Ascending aorta (tissue), 2 donors: Measurements from ENCODE around the gene GRIA3. TPM values are rescaled to one million over a fixed set of nuclear protein-coding genes. Genes with fewer than 3 reads are reported as not detected.
"Not testable (repeated sequence)": the region's sequence is repeated elsewhere in the genome, so short reads cannot be mapped to it uniquely, and the experiment has no call there.

ENCODE experiments used
- DNase-seq, 2 donors: peaks; one replicate each; pipeline ENCODE4 v3.0.0-alpha.2; 2019; ENCODE audit warnings: low spot score in 2 of 2
- H3K27ac ChIP-seq, 2 donors: fragments of 200-600 bp; sonication (generic); one replicate each; pipeline ENCODE4 v1.5.1; 2016 to 2017; ENCODE audit warnings: mild to moderate bottlenecking in 1 of 2
- H3K27me3 ChIP-seq: fragments of 200-600 bp; sonication (generic); one replicate; pipeline ENCODE4 v1.5.1; 2017
- H3K36me3 ChIP-seq, 2 donors: fragments of 200-600 bp; sonication (generic); one replicate each; pipeline ENCODE4 v1.5.1; 2016
- H3K4me1 ChIP-seq, 2 donors: fragments of 200-600 bp; sonication (generic); one replicate each; pipeline ENCODE4 v1.5.1; 2016 to 2017; ENCODE audit warnings: mild to moderate bottlenecking in 1 of 2
- H3K4me3 ChIP-seq, 2 donors: fragments of 200-600 bp; sonication (generic); one replicate each; pipeline ENCODE4 v1.5.1; 2016 to 2017; ENCODE audit warnings: mild to moderate bottlenecking in 1 of 2
- H3K9me3 ChIP-seq, 2 donors: fragments of 200-600 bp; sonication (generic); one replicate each; pipeline ENCODE4 v1.5.1; 2016
- intact Hi-C: fragments of 100-400 bp; cut with DNase I; formaldehyde crosslinking; loops from one replicate; pipeline ENCODE4 v1.15.1; 2023
- total RNA-seq: library from RNA; depleted of rRNA; stranded (reverse); fragments of >200 nt; gene quantifications from one replicate; pipeline ENCODE4 v1.1.0, GENCODE V29; 2016
- TF ChIP-seq, protein P1 (sequence below), 3 experiments: fragments of 200-600 bp in 2 of 3; fragments of 450-650 bp in 1 of 3; sonication (generic) in 2 of 3; IDR thresholded peaks; one replicate each; pipeline ENCODE4 v1.5.1; 2016 to 2019; ENCODE audit warnings: antibody characterized with exemption in 3 of 3, mild to moderate bottlenecking in 1 of 3, moderate library complexity in 1 of 3

The GRIA3 gene
- total RNA-seq, 1 donor from 2014 or later = 2.8 TPM

- no peak overlapping the region for H3K4me3 ChIP-seq
- no peaks in the 10 kb centered on the region for H3K27me3 ChIP-seq
- H3K27ac ChIP-seq = no peak overlapping the region
- no peaks in the 10 kb centered on the region for H3K9me3 ChIP-seq
- TF ChIP-seq, protein P1, sequence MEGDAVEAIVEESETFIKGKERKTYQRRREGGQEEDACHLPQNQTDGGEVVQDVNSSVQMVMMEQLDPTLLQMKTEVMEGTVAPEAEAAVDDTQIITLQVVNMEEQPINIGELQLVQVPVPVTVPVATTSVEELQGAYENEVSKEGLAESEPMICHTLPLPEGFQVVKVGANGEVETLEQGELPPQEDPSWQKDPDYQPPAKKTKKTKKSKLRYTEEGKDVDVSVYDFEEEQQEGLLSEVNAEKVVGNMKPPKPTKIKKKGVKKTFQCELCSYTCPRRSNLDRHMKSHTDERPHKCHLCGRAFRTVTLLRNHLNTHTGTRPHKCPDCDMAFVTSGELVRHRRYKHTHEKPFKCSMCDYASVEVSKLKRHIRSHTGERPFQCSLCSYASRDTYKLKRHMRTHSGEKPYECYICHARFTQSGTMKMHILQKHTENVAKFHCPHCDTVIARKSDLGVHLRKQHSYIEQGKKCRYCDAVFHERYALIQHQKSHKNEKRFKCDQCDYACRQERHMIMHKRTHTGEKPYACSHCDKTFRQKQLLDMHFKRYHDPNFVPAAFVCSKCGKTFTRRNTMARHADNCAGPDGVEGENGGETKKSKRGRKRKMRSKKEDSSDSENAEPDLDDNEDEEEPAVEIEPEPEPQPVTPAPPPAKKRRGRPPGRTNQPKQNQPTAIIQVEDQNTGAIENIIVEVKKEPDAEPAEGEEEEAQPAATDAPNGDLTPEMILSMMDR (IDR thresholded peaks at IDR 0.05) = no peak
- DNase-seq = no peak
- intact Hi-C loops = no loop called here
- H3K4me1 ChIP-seq = no peaks in the 10 kb centered on the region
- H3K36me3 ChIP-seq = no peaks in the 10 kb centered on the region
Observed at GRCh38 chrX:123348468-123348867, 164.4 kb downstream of the GRIA3 start.

DNA sequence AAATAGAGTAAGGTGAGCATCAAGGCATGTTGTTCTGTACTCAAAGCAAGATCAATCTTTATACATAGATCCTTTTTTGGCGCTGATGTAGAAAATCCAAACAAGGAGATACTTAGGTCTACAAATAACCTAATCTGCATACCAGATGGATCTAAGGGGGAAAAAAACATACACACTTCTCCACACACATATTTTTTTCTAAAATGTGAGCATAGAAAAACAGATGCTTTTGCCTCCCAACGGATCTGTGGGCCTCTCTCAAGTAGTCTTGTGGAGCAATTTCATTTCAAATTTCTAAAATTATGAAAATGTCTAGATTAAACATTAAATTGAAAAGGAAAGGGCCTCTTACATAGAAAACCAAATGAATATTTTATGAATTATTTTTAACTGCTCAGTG, 166.1 kb downstream of the GRIA3 start:
- Histone ChIP-seq H3K4me3 (no peak overlapping the region), H3K27ac (no peak overlapping the region), H3K27me3 (no peaks in the 10 kb centered on the region), H3K4me1 (no peaks in the 10 kb centered on the region), H3K9me3 (no peaks in the 10 kb centered on the region), H3K36me3 (no peaks in the 10 kb centered on the region)
- intact Hi-C loops = no loop called here
- no peak for DNase-seq
- TF ChIP-seq, protein P1 (IDR thresholded peaks at IDR 0.05) = no peak

DNA sequence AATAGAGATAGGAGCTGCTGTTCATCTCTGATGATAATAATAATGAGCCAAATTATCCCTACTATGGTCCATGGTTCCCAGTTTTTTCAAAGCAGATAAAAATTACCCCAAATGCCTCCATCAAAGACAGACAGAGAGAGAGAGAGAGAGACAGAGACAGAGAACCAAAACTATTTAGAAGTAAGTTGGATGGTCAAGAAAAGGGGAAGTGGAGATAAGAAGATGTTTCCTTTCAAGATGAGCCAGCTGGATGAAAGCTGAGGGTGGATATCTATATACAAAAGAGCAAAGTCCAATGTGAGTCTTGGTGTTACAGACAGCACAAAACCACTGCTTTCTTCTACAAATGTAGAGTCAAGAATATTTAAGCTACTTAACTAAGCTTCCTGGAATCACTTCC, 173.9 kb downstream of the GRIA3 start:
- Histone ChIP-seq H3K27ac (no peak overlapping the region), H3K36me3 (no peaks in the 10 kb centered on the region), H3K27me3 (no peaks in the 10 kb centered on the region), H3K4me1 (no peaks in the 10 kb centered on the region), H3K4me3 (no peak overlapping the region), H3K9me3 (no peaks in the 10 kb centered on the region)
- DNase-seq = no peak
- intact Hi-C loops = no loop called here
- TF ChIP-seq, protein P1 (IDR thresholded peaks at IDR 0.05) = no peak

DNA sequence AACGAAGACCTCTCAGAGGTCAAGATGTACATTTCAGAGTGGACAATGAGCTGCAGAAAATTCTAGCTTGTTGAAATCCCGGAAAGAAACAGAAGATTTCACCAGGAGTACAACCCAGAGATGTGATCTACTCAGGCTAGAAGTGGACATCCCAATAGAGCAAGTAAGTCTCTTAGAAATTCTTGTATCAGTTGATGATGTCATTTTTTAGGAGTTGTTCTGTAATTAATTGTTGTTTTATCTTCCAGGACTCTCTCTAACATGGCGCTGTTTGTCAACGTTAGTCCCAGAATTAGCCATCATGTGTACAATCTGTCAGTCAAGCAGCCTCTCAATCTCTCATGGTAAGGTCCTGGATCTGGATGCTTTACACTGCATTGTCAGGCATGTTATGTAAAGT, 174.4 kb downstream of the GRIA3 start:
- H3K27ac ChIP-seq = no peak overlapping the region
- no peak for DNase-seq
- H3K27me3 ChIP-seq = no peaks in the 10 kb centered on the region
- no peaks in the 10 kb centered on the region for H3K36me3 ChIP-seq
- no peaks in the 10 kb centered on the region for H3K4me1 ChIP-seq
- TF ChIP-seq, protein P1 (IDR thresholded peaks at IDR 0.05) = no peak
- no peak overlapping the region for H3K4me3 ChIP-seq
- H3K9me3 ChIP-seq = no peaks in the 10 kb centered on the region
- intact Hi-C loops = no loop called here

DNA sequence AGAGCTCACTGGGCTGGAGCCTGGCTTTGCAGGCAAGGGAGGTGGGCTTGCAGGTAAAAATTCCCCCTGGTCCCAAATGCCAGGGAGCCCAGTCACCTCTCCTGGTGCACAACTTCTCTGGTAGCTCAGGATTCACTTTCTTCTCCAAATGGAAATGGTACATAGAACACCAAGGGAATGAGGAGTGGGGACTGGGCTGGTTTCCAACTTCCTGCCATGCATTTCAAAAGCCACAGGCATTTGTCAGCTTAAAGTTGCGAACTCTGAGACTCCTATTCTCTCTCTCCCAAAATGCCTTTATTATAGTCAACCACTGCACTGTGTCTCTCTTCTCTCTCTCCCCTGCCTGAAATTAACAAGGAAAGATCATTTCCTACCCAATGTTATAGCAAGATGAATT, 177.3 kb downstream of the GRIA3 start:
- H3K4me1 ChIP-seq = no peaks in the 10 kb centered on the region
- no peaks in the 10 kb centered on the region for H3K27me3 ChIP-seq
- intact Hi-C loops = no loop called here
- H3K27ac ChIP-seq = no peak overlapping the region
- no peak overlapping the region for H3K4me3 ChIP-seq
- TF ChIP-seq, protein P1 (IDR thresholded peaks at IDR 0.05) = no peak
- H3K9me3 ChIP-seq = no peaks in the 10 kb centered on the region
- no peaks in the 10 kb centered on the region for H3K36me3 ChIP-seq
- DNase-seq = no peak

DNA sequence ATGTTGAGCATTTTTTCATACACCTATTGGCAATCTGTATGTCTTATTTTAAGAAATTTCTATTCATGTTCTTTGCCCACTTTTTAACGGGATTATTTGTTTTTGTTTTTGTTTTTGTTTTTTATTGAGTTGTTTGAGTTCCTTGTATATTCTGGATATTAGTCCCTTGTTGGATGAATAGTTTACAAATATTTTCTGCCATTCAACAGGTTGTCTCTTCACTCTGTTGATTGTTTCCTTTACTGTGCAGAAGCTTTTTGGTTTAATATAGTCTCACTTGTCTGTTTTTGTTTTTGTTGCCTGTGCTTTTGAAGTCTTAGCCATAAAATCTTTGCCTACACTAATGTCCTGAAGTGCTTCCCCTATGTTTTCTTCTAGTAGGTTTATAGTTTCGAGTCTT, 202.1 kb downstream of the GRIA3 start:
- H3K9me3 ChIP-seq, H3K27ac ChIP-seq, H3K27me3 ChIP-seq, DNase-seq, H3K4me1 ChIP-seq, intact Hi-C loops, H3K4me3 ChIP-seq, H3K36me3 ChIP-seq: not testable (repeated sequence)
